ENCODE measurements around the gene SMIM44. TPM values are rescaled to one million over a fixed set of nuclear protein-coding genes. Genes with fewer than 3 reads are reported as not detected.
"Not testable (repeated sequence)": the region's sequence is repeated elsewhere in the genome, so short reads cannot be mapped to it uniquely, and the experiment has no call there.

SMIM44 gene
- total RNA-seq, 1 experiment from 2014 or later: not detected

- in situ Hi-C loops (cut with HindIII; ENCODE audit: low pct_unique_long_range_greater_than_20kb, low sequenced_read_pairs): no loop called here
- no peak for DNase-seq (ENCODE audit: low read depth)
Observed at GRCh38 chr19:3520166-3521103, 37.2 kb upstream of the SMIM44 start.

- in situ Hi-C loops (cut with HindIII; ENCODE audit: low pct_unique_long_range_greater_than_20kb, low sequenced_read_pairs): no loop called here
- no peak for DNase-seq (ENCODE audit: low read depth)
Observed at GRCh38 chr19:3519126-3519525, 35.9 kb upstream of the SMIM44 start.

- DNase-seq (ENCODE audit: low read depth): no peak
- in situ Hi-C loops (cut with HindIII; ENCODE audit: low pct_unique_long_range_greater_than_20kb, low sequenced_read_pairs): no loop called here
Observed at GRCh38 chr19:3518659-3519058, 35.4 kb upstream of the SMIM44 start.

GRCh38 chr19:3518255-3518654 lies 35.0 kb upstream of the SMIM44 start:
- in situ Hi-C loops (cut with HindIII; ENCODE audit: low pct_unique_long_range_greater_than_20kb, low sequenced_read_pairs): no loop called here
- no peak for DNase-seq (ENCODE audit: low read depth)

GRCh38 chr19:3517638-3518037 lies 34.4 kb upstream of the SMIM44 start:
- no peak for DNase-seq (ENCODE audit: low read depth)
- in situ Hi-C loops (cut with HindIII; ENCODE audit: low pct_unique_long_range_greater_than_20kb, low sequenced_read_pairs): no loop called here

- in situ Hi-C loops (cut with HindIII; ENCODE audit: low pct_unique_long_range_greater_than_20kb, low sequenced_read_pairs): no loop called here
- no peak for DNase-seq (ENCODE audit: low read depth)
Observed at GRCh38 chr19:3516675-3517207, 33.5 kb upstream of the SMIM44 start.

GRCh38 chr19:3515891-3516422 lies 32.7 kb upstream of the SMIM44 start:
- DNase-seq (ENCODE audit: low read depth): no peak
- in situ Hi-C loops (cut with HindIII; ENCODE audit: low pct_unique_long_range_greater_than_20kb, low sequenced_read_pairs): no loop called here

GRCh38 chr19:3514930-3515329 lies 31.7 kb upstream of the SMIM44 start:
- DNase-seq (ENCODE audit: low read depth): no peak
- in situ Hi-C loops (cut with HindIII; ENCODE audit: low pct_unique_long_range_greater_than_20kb, low sequenced_read_pairs): no loop called here

- in situ Hi-C loops (cut with HindIII; ENCODE audit: low pct_unique_long_range_greater_than_20kb, low sequenced_read_pairs): no loop called here
- DNase-seq (ENCODE audit: low read depth): no peak
Observed at GRCh38 chr19:3513229-3514140, 30.2 kb upstream of the SMIM44 start.

GRCh38 chr19:3512562-3513228 lies 29.5 kb upstream of the SMIM44 start:
- DNase-seq (ENCODE audit: low read depth): no peak
- in situ Hi-C loops (cut with HindIII; ENCODE audit: low pct_unique_long_range_greater_than_20kb, low sequenced_read_pairs): no loop called here

GRCh38 chr19:3511506-3512251 lies 28.4 kb upstream of the SMIM44 start:
- in situ Hi-C loops (cut with HindIII; ENCODE audit: low pct_unique_long_range_greater_than_20kb, low sequenced_read_pairs): no loop called here
- no peak for DNase-seq (ENCODE audit: low read depth)

GRCh38 chr19:3510727-3511126 lies 27.5 kb upstream of the SMIM44 start:
- no peak for DNase-seq (ENCODE audit: low read depth)

GRCh38 chr19:3509566-3509989 lies 26.3 kb upstream of the SMIM44 start:
- in situ Hi-C loops (cut with HindIII; ENCODE audit: low pct_unique_long_range_greater_than_20kb, low sequenced_read_pairs): no loop called here
- DNase-seq (ENCODE audit: low read depth): peak; percentile 19

More at GRCh38 chr19:3510727-3511126, 27.5 kb upstream of the SMIM44 start:
- in situ Hi-C loops (cut with HindIII; ENCODE audit: low pct_unique_long_range_greater_than_20kb, low sequenced_read_pairs): no loop called here

- DNase-seq (ENCODE audit: low read depth): no peak
- in situ Hi-C loops (cut with HindIII; ENCODE audit: low pct_unique_long_range_greater_than_20kb, low sequenced_read_pairs): no loop called here
Observed at GRCh38 chr19:3508771-3509535, 25.7 kb upstream of the SMIM44 start.

GRCh38 chr19:3508121-3508661 lies 24.9 kb upstream of the SMIM44 start:
- DNase-seq (ENCODE audit: low read depth); in situ Hi-C loops (cut with HindIII; ENCODE audit: low pct_unique_long_range_greater_than_20kb, low sequenced_read_pairs): not testable (repeated sequence)

GRCh38 chr19:3507371-3508120 lies 24.3 kb upstream of the SMIM44 start:
- DNase-seq (ENCODE audit: low read depth): no peak

More at GRCh38 chr19:3507371-3508120, 24.3 kb upstream of the SMIM44 start:
- in situ Hi-C loops (cut with HindIII; ENCODE audit: low pct_unique_long_range_greater_than_20kb, low sequenced_read_pairs): no loop called here
